B cell (primary cell): ENCODE measurements around the gene MTF2.

Experiments used
- EZH2 ChIP-seq: IDR thresholded peaks from 2 replicates; pipeline ENCODE4 v1.6.1; 2012; ENCODE audit warnings: borderline replicate concordance, low read depth, mild to moderate bottlenecking, moderate library complexity, low read length; ENCODE audit not compliant: insufficient read depth, poor library complexity, severe bottlenecking
- TF ChIP-seq, protein P1 (sequence below): fragments of 200-600 bp; IDR thresholded peaks from one replicate; pipeline ENCODE4 v1.8.0; 2022; ENCODE audit warnings: antibody characterized with exemption, mild to moderate bottlenecking

- TF ChIP-seq, protein P1, sequence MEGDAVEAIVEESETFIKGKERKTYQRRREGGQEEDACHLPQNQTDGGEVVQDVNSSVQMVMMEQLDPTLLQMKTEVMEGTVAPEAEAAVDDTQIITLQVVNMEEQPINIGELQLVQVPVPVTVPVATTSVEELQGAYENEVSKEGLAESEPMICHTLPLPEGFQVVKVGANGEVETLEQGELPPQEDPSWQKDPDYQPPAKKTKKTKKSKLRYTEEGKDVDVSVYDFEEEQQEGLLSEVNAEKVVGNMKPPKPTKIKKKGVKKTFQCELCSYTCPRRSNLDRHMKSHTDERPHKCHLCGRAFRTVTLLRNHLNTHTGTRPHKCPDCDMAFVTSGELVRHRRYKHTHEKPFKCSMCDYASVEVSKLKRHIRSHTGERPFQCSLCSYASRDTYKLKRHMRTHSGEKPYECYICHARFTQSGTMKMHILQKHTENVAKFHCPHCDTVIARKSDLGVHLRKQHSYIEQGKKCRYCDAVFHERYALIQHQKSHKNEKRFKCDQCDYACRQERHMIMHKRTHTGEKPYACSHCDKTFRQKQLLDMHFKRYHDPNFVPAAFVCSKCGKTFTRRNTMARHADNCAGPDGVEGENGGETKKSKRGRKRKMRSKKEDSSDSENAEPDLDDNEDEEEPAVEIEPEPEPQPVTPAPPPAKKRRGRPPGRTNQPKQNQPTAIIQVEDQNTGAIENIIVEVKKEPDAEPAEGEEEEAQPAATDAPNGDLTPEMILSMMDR = no peak
- no peak for TF ChIP-seq EZH2
Measured at GRCh38 chr1:93123201-93123783, 44.2 kb downstream of the MTF2 start.
